Tongue (tissue), 2 donors: Measurements from ENCODE around the gene PLAC8L1. TPM values are rescaled to one million over a fixed set of nuclear protein-coding genes. Genes with fewer than 3 reads are reported as not detected.

ENCODE experiments used
- DNase-seq: peaks from one replicate; pipeline ENCODE4 v3.0.0-alpha.2; 2015
- total RNA-seq: library from RNA; depleted of rRNA; stranded (reverse); fragments of >200 nt; gene quantifications from one replicate; pipeline ENCODE4 v1.2.3, GENCODE V29; 2014

PLAC8L1 gene
- total RNA-seq, 1 donor from 2014 or later = not detected

- no peak for DNase-seq
These were observed 25.5 kb downstream of the PLAC8L1 start for GRCh38 chr5:146079695-146080373.

- DNase-seq = no peak
These were observed 26.8 kb downstream of the PLAC8L1 start for GRCh38 chr5:146078566-146078965.

- no peak for DNase-seq
These were observed 28.9 kb downstream of the PLAC8L1 start for GRCh38 chr5:146076455-146076854.

GRCh38 chr5:146076028-146076427 lies 29.3 kb downstream of the PLAC8L1 start:
- no peak for DNase-seq

GRCh38 chr5:146073239-146073900 lies 32.0 kb downstream of the PLAC8L1 start:
- DNase-seq = no peak

- DNase-seq = no peak
These were observed 32.8 kb downstream of the PLAC8L1 start for GRCh38 chr5:146072595-146072994.

GRCh38 chr5:146071171-146071570 lies 34.2 kb downstream of the PLAC8L1 start:
- no peak for DNase-seq

DNA sequence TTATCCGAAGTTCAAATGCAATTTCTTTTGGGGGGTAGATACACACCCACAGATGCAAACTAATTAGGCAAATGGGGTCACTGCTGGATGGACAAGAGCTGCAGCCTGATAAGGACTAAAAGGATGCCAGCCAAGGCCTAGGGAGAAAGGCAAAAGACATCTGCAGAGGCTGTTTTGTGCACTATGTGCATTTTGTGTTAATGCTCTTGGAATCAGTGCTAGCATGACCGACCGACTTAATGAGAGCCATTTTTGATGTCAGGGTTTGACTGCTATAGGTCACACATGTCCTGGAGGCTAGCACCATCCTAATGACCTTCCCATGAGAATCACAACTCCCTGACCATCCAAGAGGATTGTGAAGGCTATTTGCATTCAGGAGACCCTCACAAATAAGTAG lies 34.6 kb downstream of the PLAC8L1 start:
- no peak for DNase-seq

DNA sequence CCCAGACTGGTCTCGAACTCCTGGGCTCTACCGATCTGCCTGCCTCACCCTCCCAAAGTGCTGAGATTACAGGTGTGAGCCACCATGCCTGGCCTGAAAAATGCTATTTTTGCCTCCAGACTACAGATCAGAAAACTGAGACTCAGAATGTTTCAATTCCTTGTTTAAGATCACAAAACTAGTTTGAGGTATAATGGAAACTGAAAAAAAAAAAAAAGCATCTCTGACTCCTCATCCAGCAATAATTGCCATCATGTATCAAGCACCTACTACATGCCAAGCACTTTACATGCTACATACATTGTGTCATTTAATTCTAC lies 35.6 kb downstream of the PLAC8L1 start:
- DNase-seq = no peak

DNA sequence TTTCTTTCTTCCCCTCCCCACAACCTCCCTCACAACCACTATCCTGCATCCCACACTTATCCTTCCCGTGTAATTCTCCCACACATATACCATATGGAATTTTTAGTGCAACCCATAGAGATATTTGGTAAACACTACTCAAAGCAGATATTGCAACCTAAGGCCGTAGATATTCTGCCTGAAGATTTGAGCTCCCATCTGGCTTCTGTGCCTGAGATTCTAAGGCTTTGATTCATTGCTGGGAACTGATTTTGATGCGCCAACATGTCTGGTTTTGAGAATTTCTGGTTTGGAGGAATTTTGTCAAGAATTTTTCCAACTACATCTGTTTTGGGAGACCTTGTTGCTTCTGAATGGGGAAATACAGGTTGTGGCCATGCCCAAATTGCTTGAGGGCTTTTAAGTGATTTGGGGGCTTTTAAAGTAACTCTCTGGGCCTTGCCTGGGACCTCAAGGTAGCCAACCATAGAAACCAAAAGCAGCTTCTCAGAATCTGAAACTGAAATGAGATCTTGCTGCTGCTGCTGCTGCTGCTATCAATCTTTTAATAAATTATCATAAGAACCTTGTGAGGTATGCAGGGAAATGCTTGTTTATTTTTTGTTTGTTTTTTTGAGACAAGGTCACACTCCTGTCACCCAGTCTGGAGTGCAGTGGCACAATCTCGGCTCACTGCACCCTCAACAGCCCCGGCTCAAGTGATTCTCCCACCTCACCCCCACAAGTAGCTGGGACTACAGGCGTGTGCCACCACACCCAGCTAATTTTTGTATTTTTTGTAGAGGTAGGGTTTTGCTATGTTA lies 36.2 kb downstream of the PLAC8L1 start:
- DNase-seq = no peak

GRCh38 chr5:146068206-146068605 lies 37.2 kb downstream of the PLAC8L1 start:
- DNase-seq = peak; percentile 95

GRCh38 chr5:146066968-146067367 lies 38.4 kb downstream of the PLAC8L1 start:
- no peak for DNase-seq

- DNase-seq = no peak
These were observed 45.2 kb downstream of the PLAC8L1 start for GRCh38 chr5:146060221-146060585.

DNA sequence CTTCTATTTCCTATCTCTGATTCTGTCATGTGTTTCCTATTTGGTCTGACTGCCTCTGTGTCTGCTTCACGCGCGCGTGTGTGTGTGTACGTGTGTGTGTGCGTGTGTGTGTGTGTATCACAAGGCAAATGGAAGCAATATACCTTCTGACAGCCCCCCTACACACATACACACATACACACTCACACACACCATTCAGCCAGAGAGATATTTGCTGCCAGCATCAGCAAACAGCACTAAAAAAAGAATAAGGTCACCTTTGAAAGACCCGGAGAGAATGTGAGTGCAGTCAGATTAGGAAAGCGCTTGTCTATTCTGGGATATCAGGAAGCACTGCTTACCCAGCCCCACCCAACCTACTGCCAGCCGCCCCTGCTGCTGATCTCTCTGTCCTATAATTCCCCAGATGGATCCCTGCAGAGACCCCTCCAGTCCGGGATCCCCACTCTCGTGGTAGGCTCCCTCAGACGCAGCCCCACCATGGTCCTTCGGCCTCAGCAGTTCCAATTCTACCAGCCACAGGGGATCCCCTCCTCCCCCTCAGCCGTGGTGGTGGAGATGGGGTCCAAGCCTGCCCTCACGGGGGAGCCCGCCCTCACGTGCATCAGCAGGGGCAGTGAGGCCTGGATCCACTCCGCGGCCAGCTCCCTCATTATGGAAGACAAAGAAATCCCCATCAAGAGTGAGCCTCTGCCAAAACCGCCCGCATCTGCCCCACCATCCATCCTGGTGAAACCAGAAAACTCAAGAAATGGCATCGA lies 45.7 kb downstream of the PLAC8L1 start:
- peak; percentile 26 for DNase-seq

DNA sequence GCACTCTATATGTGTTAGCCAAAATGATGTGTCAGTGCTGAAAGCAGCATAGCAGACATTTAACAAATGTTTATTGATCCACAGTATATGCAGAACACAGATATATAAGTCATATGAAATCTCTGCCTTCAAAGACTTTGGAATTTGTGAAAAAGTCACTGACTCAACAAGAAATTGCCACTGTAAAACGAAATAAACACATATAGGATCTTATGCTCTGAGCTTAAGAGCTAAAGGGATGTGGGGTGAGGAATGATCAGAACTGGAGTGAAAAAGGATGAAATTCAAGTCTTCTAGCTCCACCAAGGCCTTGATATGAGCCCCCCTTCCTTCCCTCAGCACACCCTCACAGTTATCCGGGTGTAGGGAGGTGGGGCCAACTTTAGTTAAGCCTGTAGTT lies 49.9 kb downstream of the PLAC8L1 start:
- DNase-seq = no peak

DNA sequence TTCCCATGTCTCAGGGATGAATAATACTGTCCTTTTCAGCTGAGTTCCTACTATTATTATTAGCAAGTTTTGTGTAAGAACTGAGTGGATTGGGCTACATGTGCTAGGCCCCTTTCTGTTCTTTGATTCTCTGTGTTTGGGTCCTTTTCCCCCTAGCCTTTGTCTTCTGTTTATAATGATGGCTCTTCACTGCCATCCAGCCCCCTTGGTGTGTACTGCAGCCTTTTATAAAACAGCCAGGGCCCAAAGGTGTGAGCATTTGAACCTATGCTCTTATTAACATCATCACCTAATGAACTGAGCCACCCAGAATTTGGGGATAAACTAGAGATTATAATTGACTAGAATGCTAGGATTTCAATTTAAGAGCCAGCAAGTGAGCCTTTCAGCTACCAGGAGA lies 52.6 kb downstream of the PLAC8L1 start:
- DNase-seq = no peak

GRCh38 chr5:146051678-146052077 lies 53.7 kb downstream of the PLAC8L1 start:
- DNase-seq = no peak

GRCh38 chr5:146050086-146050485 lies 55.3 kb downstream of the PLAC8L1 start:
- DNase-seq = no peak

DNA sequence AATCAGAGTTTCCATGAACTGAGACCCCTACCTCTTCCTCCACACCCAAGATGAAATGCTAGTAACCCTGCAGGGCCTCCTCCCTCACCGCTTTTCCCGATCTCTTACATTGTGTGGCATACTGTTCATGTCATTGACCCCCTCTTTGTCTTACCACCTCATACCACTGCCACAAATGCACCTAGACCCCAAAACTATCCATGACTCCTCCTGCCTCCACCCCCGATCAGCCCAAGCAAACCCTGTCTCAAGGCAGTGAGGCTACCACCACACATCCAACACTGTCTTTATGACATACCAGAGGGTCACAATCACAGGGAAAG lies 55.7 kb downstream of the PLAC8L1 start:
- no peak for DNase-seq

DNA sequence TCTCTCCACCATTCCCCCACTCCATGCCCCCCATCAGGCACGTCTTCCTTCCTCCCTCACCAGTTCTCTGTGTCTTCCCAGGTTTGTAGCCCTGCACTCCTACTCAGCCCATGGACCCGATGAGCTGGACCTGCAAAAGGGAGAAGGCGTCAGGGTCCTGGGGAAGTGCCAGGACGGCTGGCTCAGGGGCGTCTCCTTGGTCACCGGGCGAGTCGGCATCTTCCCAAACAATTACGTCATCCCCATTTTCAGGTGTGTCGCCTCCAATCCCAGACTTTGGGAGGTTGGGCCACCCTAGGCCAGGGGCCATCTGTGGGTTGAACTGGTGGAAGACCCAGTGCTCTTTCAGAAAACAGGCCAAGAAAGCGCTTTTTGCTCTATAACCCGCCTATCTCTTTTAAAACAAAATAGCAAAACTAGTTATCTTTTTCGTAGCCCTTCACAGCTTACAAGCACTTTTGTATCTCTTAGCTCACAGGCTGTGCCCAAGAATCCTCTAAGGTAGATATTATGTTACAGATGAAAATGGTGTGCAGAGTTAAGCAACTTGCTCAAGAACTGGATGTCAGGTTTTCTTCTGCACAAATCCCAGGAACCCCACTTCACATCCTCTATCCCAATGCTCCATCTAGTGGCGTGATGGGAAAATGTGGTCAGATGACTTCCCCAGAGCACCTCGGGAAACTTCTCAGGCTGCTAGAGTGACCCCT lies 56.2 kb downstream of the PLAC8L1 start:
- peak; percentile 88 for DNase-seq

DNA sequence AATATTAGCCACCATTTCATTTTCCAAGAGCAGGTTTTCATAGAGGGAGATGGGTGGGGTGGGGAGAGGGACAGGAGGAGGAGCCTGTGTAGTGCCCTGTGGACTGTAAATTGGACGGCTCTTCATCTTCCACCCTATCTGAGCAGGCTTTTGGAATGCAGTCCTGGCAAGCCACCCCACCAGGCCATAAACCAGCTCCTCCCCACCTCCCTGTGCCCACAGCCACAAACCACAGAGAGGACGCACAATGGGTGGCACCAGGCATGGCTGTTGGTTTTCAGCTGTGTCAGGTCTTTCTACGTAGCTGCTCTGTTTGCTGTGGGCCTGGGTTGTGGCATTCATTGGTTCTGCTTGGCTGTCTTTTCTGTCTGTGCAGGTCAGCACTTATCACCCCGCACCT lies 58.0 kb downstream of the PLAC8L1 start:
- DNase-seq = no peak

DNA sequence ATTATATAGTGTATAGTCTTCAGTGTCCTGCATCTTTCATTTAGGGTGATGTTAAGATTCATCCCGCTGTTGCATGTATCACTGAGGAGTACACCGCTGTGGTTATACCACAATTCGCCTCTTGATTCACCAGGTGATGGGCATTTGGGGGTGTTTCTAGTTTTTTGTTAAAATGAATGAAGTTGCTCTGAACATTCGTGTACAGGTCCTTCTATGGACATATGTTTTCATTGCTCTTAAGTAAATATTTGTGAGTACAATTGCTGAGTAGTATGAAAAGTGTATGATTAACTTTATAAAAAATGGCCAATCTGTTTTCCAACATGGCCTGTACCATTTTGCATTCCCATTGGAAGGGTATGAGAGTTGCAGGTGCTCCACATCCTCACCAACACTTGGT lies 61.7 kb downstream of the PLAC8L1 start:
- DNase-seq = no peak
